GM19025 (cell line): ENCODE data around the gene AHNAK.
A peak's percentile ranks its signal among the peaks of the same experiment; 100 is the strongest.
"Not testable (repeated sequence)": the region's sequence is repeated elsewhere in the genome, so short reads cannot be mapped to it uniquely, and the experiment has no call there.

Experiments
- ATAC-seq: cut with Tn5 transposase; IDR thresholded peaks from one replicate; pipeline ENCODE4 v1.9.1; 2021; ENCODE audit warnings: mild to moderate bottlenecking, low read depth, moderate library complexity; ENCODE audit not compliant: unreplicated experiment

AHNAK gene

DNA sequence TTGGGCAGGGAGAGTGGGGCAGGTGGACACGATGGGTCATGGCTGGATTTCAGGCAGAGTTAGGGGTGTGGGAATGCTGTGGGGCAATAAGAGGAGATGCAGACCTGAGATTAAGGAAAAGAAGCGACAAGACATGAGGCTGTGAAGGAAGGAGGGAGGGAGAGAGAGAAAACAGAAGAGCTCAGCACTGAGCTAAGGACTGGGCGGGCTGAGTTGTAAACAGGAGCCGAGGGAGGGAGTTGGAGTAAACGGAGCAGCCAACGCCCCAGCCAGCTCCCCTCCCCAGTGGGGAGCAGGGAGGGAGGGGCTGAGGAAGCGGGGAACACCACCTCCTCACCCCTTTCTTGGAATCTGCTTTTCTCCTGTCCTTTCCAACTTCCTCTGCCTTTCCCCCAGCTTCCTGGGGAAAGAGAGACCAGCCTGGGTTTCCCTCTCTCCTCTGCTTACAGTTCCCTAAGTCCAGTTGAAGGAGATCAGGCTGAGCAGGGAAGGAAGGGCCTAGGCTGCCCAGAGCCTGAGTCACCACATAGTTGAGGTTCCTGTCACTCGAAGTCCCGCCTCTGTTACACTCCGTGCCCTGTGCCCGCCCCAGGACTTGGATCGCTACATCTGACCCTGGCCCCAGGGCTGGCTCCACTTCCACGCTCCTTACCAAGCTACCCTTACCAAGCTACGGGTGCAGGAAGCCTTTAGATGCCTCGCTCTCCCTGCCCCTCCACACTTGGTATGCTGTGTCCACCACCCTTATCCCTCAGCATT, 6.7 kb upstream of the AHNAK start:
- no peak for ATAC-seq

DNA sequence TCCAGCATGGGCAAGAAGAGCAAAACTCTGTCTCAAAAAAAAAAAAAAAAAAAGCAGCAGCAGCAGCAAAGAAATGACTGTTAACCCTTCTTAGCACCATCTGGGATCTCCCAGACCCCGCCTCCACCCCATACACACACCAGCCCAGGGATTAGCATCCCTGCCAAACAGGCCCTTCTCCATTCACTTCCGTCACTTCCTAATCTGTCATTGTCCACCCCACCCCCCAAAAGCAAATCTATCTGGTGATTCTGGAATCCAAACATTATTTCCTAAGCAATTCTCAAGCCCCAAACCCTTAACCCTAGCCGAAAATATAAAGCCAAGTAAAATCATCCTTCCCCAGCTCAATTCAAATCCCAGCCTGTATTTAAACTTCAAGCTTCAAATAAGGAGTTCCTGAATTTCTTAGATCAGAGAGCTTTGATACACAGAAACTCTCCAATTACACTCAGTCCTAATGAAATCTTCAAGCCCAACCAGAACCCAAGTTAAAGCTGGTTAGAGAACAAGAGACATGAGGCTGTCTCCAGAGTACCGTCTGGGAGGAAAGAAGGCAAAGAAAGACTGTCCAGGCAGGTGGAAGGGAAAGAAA, 6.0 kb upstream of the AHNAK start:
- ATAC-seq, result no peak

DNA sequence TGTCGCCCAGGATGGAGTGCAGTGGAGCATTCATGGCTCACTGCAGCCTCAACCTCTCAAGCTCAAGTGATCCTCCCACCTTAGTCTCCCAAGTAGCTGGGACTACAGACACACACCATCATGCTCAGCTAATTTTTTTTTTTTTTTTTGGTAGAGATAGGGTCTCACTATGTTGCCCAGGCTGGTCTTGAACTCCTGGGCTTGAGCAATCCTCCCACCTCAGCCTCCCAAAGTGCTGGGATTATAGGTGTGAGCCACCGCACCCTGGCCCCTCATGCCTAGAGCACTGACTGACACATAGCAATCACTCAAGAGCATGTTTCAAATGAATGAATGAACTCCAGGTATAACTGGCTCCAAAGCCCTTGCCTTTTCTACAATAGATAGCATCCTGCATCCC, 3.9 kb upstream of the AHNAK start:
- ATAC-seq, result not testable (repeated sequence)

DNA sequence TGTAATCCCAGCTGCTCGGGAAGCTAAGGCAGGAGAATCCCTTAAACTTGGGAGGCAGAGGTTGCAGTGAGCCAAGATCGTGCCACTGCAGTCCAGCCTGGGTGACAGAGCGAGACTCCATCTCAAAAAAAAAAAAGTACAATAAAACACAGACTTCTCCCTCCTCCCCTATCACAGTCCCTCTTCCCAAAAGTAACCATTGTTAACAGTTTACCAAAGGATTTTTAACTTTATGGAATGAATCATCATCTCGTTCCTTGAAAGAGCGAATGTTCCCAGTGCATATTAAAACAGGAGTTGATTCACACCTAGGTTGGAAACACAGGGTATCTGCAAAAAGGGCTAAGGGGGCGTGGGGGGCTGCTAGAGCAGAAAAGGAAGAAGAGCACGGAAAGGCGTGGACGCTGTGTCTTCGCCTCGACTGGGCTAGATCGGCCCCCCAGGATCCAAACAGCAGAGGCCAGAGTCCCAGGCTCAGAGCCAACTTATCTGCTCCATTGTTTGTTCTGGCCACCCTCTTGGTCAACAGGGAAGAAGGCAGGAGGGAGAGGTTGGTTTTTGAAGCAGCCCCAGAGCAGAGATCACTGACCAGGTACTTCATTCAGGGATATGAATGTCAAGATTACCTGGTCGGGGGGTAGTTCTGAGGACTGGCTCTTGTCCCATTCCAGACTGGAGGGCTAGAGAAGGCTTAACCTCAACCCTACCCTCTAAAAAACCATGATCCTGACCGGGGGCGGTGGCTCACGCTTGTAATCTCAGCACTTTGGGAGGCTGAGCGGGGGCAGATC, 2.1 kb upstream of the AHNAK start:
- no peak for ATAC-seq

DNA sequence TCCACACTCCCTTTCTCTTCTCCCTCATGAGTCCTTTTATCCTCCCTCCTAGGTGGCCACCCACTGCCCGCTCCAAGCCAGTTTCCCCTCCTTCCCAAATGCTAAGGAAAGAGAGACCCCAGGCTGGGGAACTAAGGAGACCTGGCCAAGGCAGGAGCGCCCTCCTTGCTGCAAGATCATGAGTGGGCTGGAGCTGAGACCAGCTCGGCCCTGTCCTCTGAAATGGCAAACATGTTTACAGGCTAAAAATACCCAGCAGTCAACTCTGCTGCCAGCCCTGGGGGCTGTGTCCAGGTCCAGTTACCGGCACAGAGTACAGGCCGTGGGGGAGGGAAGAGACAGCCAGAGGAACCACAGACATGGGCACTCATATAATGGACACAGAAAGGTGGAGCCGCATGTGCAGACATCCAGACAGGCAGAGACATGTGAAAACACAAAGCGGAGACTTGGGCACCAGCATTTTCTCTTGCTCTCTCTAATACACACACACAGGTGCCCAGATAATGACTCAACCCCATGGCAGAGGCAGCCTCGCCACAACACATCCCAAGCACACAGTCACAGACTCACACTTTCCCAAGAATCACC, 1.2 kb upstream of the AHNAK start:
- no peak for ATAC-seq

DNA sequence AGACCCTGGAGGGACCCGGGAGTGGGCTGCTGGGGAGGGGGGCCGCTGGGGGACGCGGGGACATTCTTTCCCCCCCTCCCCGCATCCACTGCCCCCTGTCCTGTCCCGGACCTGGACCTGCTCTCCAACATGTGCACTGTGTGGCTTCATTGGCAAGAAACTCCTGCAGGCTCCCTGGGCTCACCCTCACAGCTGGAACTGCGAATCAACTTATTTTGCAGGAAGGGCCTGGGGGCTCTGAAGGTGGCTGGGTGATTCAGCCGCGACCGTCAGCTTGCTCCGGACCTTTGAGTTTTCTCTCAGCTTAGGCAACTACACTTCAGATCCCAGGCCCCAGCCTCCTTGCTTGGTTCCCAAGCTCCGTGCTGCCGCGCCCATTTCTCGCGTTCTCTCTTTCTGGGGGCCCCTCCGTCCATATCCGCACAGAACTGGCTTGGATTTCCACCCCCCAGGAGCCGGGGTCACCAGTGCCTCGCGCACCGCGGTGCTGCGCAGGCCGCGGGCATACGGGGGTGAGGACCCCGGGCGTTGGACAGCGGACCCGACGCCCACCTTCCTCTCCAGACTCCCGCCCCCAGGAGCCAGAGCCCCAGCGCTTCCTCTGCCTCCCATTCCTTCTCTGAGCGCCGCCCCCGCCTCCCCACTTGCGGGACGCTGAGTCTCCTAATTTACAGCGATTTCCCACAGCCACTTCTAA, 471 bp upstream of the AHNAK start:
- peak; percentile 4 for ATAC-seq

DNA sequence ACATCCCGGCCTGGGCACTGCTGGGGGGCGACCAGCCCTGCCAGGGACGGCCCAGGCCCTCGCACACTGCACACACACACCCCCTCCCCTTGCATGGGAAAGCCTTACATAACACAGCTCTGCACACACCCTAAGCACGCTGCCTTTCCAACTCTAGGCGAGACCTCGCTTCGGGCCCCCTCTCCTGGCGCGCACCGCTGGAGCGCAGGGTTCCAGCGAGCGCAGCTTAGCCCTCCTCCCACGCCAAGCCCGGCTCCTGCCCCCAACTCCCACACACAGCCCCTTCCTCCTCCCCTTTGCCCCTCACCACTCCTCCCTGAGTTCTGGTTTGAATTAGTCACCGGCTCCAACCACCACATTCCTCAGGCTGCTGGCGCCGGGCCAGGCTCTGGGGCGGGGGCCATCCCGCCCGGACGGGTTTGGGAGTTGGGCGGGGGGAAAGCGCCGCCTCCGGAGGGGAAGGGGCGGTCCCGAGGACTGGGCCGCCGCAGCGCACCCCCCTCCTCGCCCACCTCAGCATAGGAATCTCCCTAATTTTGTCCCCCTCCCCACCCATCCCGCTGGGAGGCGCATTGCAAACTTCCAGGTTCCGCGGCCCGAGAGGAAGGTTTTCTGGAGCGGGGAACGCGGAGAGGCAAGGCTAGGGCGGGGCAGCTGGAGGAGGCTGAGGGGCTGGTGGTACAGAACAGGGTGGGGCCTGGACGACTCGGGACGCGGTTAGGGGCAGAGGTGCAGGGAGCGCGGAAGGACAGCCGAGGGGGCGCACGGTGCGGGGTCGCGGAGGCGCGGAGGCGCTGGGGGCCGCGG, 966 bp downstream of the AHNAK start:
- no peak for ATAC-seq

DNA sequence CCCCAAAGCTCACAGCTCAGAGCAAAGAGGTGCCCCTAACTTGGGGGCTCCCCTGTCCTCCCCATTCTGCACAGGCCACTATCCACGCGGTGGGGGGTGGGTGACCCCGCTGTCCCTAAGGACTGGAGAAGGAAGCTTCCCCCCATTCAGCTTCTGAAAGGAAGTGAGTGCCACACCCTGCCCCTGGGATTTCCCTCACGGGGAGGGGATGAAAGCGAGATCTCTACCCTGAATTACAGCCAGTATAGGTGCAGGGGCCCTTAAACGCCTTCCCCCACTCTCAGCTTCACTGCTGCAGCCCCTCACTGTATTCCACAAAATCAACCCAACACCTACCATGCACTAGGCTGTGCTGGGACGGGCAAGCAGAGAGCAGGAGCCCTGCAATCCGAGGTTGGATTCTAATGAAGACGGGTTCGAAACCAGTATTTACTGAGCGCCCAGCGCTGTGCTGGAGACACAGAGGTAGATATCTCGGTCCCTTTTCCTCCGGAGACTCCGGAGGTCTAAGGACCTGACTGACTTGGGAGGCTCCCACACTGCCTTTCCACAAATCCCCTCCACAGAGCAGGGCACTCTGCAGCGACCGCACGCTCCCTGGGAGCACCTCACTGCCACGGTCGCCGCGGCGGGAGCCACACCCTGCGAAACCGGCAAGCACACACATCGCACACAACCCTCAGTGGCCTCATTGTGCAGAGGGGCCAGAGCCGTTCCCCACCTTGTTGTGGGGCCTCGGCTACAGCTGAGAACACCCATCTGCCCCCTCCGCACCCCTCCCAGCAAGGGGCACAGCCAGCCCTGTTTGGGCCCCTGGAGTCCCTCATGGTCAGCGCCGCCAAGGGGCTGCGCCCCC, 1.8 kb downstream of the AHNAK start:
- no peak for ATAC-seq

DNA sequence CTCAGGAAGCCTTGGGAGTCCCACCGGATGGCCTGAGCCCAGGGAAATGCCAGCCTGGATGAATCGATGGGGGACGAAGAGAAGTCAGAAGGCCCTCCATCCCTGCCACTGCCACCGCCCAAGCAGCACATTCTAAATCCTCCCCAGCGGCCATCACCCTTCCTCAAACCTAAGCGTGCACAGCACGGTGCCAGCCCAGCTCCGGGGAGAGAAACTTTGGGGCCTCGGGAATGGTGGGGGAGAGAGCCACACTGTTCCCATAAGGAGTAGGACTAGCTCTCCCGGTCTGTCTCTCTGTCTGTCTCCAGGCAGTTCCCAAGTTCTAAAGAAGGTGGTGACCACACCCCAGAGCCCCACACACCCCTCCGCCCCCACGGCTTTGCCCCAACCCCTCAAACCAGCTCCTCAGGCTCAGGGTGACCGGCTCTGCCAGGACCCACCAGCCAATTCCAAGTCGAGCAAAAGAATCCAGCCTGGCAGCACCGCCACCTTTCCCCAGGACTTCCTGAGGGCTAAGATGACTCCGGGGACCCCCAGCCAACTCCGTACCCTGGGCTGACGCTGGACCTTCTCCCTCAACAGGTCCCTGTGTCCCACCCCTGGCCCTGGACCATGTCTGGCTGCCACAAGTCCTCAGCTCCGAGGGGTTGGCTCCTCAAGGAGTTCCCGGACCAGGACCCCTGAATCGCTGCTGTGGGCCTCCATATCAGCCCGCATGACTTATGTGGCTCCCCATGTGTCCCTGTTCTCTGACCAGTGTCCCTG, 2.7 kb downstream of the AHNAK start:
- ATAC-seq, result no peak

DNA sequence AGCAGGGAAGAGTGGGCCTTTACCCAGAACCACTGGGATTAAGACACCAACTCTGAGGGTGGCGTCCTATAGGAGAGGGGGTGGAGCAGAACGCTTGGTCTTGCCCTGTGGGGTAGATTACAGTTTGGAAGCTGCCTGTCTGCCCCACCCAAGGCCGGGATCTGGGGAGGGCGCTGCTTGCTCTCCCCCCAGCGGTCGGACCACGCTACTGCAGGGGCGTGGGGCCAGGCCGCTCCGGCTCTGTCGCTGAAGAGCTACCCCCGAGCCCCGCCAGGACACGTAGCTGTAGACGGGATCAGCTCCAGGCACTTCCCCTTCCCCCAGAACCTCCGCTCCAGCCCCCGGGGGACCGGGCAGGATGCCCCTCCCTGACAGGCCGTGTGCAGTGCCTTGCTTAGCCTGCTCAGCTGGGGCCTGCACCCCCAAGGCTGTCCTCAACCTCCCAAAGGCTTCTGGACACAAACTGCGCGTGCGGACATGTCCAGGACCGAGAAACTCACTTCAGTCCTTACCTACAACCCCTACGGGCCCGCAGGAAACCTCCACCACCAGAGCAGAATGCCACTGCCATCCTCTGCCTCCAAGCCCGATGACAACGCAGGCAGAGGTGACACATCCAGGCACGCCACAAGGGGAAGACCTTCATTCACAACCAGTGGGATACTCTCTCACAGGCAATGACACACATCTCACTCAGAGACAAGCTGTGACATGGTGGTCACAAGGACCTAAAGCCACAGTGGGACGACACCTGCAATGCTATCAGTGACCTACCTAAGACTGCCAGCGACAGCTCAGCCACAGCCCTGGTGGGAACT, 3.6 kb downstream of the AHNAK start:
- no peak for ATAC-seq

DNA sequence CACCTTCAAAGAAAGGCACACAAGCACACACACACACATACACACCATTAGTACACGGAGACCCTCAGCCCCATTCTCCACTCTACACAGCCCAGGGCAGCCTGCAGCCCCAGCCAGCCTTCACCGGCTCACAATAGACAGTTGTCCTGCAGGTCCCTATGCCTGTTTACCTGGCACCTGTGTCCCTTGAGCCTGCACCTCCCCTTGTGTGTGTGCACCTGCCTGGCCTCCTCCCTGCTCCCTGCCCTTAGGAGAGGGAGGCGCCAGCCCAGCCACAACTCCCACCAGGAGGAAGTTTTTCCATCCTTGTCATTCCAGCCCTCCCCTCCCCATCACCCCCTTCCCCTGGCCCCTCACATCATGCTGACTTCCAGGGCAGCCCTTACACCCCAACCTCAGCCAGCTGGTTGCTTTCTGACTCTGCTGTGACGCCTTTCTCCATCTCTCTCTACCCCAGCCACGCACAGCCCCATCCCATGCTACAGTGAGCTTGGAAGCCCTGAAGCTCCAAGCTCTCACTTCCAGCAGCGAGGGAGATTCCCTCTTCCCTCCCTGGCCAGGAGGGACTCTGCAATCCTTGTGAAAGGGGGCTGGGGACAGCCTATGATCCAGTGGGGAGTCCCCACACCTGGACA, 4.4 kb downstream of the AHNAK start:
- no peak for ATAC-seq

DNA sequence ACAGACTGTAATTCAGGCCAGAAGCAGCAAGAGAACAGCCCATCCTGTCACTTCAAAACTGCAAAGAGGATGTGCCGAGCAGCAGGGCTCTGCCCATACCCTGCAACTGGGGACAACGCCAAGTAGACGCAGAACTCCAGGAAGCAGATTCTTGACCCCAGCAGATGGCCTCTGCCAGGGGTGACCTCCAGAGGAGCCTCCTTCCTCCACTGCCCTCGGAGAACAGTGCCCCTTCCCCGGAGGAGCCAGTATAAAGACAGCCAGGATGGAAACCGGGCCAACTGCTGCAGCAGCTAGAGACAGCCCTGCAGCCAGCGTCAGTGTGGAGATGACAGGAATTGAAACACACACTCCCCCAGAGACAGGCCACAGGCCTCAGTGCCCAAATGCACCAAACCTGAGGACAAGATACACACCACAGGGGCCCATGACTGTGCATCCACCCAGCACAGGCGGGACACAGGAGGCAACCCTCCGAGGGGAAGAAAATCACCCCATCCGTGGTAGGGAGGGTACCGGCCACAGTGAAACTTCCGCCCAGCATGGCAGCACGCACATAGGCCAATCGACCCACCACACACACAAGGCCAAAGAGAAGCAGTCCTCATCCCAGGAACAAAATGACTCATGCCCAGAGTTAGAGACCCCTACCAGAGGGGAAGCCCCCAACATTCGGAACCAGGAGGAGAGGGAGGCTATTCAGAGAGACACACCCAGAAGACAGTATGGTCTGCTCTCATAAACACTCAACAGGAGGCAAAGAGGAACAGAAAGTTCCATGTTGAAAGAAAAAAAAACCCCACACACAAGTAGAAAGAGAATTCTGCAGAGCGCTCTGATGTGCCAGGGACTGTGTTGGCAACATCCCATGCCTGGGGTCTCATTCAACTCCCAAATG, 5.6 kb downstream of the AHNAK start:
- ATAC-seq, result peak; percentile 46

DNA sequence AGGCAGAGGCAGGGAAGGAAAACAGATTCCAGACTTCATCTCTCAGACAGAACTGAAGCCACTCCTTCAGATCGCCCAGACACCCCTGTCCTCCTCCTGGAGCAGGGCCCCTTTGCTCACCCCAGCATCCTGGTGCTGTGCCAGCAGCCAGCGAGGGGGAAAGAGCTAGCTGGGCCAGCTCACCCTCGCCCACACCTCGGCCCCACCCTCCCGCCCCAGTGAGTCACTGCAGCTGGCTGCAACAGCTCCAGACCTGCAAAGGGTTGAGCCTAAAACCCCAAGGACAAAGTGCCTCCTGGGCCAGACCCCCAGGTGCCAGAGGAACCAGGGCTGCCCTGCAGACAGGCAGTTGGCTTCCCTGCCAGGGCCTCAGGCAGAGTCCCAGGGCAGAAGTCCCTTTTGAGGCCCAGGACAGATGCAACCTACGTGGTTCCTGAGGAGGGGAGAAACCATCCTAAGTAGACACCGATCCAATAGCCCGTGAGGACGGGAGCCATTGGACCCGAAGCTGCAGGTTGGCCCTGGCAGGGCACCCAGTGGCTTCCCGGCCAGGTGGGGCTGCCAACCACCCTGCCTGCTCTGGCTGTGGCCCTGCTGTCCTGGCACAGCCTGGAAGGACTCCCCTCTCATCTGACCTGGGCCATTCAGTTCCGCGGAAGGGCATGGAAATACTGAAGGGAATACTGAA, 7.2 kb downstream of the AHNAK start:
- no peak for ATAC-seq

DNA sequence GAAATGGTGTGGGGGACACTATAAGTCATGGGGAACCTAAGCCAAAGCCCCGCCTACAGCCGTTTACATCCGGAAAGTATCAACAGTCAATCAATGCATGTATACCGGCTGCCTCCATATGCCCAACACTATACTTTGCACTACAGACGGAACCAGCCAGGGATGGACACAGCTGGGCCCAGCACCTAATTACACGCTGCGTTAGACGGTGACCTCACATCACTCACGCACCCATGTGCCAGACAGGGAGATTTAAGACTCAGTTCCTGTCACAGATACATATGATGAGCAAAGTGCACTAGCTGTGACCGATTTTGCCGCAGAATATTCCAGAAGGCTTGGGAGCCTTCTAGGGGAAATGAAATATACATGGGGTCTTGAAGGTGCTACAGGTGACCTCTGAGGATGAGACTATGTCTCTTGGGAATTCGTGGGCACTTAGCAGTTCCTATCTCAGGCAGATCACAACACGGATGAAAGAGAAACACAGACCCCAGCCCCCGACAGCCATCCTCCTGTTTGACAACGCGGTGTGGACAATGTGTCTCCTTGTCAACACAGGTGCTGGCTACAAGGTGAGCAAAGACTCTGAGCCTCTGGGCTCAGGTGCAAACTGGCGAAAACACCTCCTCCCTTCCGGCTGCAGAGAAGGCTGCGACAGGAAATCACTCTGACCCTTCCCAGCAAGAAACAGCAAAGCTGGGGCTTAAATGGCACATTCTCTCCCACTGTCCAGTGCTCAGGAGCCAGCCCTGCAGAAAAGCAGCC, 8.0 kb downstream of the AHNAK start:
- no peak for ATAC-seq
